ENCODE results near the gene TXLNB. TPM values are rescaled to one million over a fixed set of nuclear protein-coding genes. Genes with fewer than 3 reads are reported as not detected.

The TXLNB gene
- total RNA-seq, 1 experiment from 2014 or later = 0.15 TPM

DNA sequence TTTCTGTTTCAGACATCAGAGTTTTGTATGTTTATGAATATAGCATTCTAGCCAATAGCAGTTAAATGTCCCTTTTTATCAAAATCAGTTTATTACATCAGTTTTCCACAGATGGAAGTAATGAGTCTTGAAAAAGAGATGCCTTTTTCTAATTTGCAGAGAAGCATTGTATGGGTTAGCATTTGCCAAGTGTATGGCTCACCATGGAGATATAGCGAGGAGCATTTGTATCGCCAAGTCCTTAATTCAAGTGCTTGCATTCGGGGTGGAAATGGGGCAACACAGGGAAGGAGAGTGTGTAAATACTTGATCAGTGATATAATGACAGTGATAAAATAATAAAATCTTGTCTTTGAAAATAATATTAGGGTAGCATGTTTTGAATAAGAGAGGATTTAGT is 42.9 kb downstream of the TXLNB start:
- ATAC-seq (no peak), DNase-seq (ENCODE audit: low spot score) (no peak)
- CTCF ChIA-PET = no interaction called here
- no peak overlapping the region for H3K27ac Mint-ChIP-seq
- no peaks in the 10 kb centered on the region for H3K27me3 Mint-ChIP-seq (ENCODE audit: low read depth)
- no peaks in the 10 kb centered on the region for H3K9me3 Mint-ChIP-seq
- TF ChIP-seq NR1H2 (CRISPR knock-in tag; IDR thresholded peaks at IDR 0.05) = no peak
- no peak for TF ChIP-seq ATF1 (CRISPR knock-in tag; IDR thresholded peaks at IDR 0.05)
- TF ChIP-seq, protein P1, sequence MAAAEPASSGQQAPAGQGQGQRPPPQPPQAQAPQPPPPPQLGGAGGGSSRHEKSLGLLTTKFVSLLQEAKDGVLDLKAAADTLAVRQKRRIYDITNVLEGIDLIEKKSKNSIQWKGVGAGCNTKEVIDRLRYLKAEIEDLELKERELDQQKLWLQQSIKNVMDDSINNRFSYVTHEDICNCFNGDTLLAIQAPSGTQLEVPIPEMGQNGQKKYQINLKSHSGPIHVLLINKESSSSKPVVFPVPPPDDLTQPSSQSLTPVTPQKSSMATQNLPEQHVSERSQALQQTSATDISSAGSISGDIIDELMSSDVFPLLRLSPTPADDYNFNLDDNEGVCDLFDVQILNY (CRISPR knock-in tag; IDR thresholded peaks at IDR 0.05) = no peak
- no peak for TF ChIP-seq ATF6 (CRISPR knock-in tag; IDR thresholded peaks at IDR 0.05)
- no peak for TF ChIP-seq CDX4 (CRISPR knock-in tag; IDR thresholded peaks at IDR 0.05; ENCODE audit: borderline replicate concordance)
- TF ChIP-seq, protein P2, sequence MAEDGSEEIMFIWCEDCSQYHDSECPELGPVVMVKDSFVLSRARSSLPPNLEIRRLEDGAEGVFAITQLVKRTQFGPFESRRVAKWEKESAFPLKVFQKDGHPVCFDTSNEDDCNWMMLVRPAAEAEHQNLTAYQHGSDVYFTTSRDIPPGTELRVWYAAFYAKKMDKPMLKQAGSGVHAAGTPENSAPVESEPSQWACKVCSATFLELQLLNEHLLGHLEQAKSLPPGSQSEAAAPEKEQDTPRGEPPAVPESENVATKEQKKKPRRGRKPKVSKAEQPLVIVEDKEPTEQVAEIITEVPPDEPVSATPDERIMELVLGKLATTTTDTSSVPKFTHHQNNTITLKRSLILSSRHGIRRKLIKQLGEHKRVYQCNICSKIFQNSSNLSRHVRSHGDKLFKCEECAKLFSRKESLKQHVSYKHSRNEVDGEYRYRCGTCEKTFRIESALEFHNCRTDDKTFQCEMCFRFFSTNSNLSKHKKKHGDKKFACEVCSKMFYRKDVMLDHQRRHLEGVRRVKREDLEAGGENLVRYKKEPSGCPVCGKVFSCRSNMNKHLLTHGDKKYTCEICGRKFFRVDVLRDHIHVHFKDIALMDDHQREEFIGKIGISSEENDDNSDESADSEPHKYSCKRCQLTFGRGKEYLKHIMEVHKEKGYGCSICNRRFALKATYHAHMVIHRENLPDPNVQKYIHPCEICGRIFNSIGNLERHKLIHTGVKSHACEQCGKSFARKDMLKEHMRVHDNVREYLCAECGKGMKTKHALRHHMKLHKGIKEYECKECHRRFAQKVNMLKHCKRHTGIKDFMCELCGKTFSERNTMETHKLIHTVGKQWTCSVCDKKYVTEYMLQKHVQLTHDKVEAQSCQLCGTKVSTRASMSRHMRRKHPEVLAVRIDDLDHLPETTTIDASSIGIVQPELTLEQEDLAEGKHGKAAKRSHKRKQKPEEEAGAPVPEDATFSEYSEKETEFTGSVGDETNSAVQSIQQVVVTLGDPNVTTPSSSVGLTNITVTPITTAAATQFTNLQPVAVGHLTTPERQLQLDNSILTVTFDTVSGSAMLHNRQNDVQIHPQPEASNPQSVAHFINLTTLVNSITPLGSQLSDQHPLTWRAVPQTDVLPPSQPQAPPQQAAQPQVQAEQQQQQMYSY (CRISPR knock-in tag; IDR thresholded peaks at IDR 0.05) = no peak
- no peak for TF ChIP-seq TCF7 (CRISPR knock-in tag; IDR thresholded peaks at IDR 0.05; ENCODE audit: low read depth)
- no peak for TF ChIP-seq ARID4B (CRISPR knock-in tag; IDR thresholded peaks at IDR 0.05; ENCODE audit: borderline replicate concordance)
- H3K4me1 Mint-ChIP-seq = no peaks in the 10 kb centered on the region
- H3K4me3 Mint-ChIP-seq = no peak overlapping the region
- H3K36me3 Mint-ChIP-seq = no peaks in the 10 kb centered on the region
- POLR2A ChIA-PET = no interaction called here

- TF ChIP-seq NR3C1 (CRISPR knock-in tag; conservative IDR thresholded peaks at IDR 0.05; ENCODE audit: low read depth) = no peak
- TF ChIP-seq ZNF423 (CRISPR knock-in tag; IDR thresholded peaks at IDR 0.05) = no peak
- no peak for TF ChIP-seq KAT7 (CRISPR knock-in tag; IDR thresholded peaks at IDR 0.05; ENCODE audit: borderline replicate concordance)
- ChIA-PET CTCF (no interaction called here), POLR2A (no interaction called here)
- no peak overlapping the region for H3K27ac Mint-ChIP-seq
- no peak for ATAC-seq
- no peaks in the 10 kb centered on the region for H3K4me1 Mint-ChIP-seq
- DNase-seq (ENCODE audit: low spot score) = no peak
- H3K4me3 Mint-ChIP-seq = no peak overlapping the region
- H3K36me3 Mint-ChIP-seq = no peaks in the 10 kb centered on the region
- H3K27me3 Mint-ChIP-seq (ENCODE audit: low read depth) = no peaks in the 10 kb centered on the region; the same call in 1 of the 2 replicates
- H3K9me3 Mint-ChIP-seq = no peaks in the 10 kb centered on the region
Observed at GRCh38 chr6:139247618-139248017, 44.2 kb downstream of the TXLNB start.

All from WTC11 (cell line).